Measurements from ENCODE around the gene NSD1.

NSD1 gene, protein sequence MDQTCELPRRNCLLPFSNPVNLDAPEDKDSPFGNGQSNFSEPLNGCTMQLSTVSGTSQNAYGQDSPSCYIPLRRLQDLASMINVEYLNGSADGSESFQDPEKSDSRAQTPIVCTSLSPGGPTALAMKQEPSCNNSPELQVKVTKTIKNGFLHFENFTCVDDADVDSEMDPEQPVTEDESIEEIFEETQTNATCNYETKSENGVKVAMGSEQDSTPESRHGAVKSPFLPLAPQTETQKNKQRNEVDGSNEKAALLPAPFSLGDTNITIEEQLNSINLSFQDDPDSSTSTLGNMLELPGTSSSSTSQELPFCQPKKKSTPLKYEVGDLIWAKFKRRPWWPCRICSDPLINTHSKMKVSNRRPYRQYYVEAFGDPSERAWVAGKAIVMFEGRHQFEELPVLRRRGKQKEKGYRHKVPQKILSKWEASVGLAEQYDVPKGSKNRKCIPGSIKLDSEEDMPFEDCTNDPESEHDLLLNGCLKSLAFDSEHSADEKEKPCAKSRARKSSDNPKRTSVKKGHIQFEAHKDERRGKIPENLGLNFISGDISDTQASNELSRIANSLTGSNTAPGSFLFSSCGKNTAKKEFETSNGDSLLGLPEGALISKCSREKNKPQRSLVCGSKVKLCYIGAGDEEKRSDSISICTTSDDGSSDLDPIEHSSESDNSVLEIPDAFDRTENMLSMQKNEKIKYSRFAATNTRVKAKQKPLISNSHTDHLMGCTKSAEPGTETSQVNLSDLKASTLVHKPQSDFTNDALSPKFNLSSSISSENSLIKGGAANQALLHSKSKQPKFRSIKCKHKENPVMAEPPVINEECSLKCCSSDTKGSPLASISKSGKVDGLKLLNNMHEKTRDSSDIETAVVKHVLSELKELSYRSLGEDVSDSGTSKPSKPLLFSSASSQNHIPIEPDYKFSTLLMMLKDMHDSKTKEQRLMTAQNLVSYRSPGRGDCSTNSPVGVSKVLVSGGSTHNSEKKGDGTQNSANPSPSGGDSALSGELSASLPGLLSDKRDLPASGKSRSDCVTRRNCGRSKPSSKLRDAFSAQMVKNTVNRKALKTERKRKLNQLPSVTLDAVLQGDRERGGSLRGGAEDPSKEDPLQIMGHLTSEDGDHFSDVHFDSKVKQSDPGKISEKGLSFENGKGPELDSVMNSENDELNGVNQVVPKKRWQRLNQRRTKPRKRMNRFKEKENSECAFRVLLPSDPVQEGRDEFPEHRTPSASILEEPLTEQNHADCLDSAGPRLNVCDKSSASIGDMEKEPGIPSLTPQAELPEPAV (N-terminal part only)

DNA sequence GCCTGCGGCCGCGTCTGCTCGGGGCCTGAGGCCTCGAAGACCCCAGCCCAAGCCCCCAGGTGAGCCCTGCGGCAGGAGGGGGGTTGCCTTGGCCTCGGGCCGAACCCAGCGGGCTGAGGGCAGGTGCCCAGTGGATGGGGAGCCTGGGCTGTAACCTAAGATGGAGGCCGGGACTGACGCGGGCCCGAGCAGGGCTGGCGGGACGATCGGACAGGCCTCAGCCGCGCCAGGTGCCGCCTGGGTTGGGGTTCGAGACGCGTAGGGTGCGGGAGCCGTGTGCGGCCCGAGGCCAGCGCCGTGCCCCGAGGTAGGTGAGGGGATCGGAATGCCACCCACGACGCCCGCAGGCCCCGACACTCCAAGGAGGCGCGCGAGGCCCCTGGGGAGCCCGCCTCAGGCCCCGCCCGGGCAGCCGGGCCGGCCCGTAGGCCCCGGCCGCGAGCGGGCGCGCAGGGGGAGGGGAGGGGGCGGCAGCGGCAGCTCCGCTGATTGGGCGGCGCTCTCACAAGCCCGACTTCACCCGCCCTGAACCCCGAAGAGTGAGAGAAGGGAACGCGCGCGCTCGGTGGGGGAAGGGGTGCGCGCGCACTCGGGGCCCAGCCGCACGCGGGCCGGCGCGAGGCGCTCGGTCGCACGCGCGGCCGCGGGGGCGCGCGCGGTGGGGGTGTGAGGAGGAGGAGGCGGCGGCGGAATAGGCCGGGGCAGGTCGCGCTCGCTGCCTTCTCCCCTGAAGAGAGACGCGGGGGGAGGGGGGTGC, at the start of gene NSD1:
TSS of gene NSD1 (plus strand) at position 678 of the 757 bp plus-strand sequence. CDS start 1,331 bp downstream, outside the sequence.
- in situ Hi-C loops (cut with HindIII; ENCODE audit: low sequenced_read_pairs) = no loop called here

DNA sequence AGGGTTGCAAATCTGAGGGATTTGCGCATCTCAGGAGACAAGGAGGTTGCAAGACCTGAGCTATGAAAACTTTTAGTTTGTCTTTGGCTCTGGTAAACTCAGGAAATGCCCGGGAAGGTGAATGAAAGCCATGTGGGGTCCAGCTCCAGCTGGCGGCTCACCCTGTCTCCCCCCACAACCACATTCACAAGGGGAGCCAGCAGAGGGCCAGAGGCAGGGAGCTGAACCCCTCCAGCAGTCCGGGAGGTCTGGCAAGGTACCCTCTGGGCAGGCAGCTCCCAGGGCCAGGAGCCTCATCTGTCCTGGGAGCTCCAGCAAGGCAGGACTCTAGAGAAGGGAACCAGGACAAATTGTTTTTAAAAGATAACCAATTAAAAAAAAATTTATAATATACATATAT, 49.4 kb upstream of the NSD1 start:
- in situ Hi-C loops (cut with HindIII; ENCODE audit: low sequenced_read_pairs) = no loop called here

DNA sequence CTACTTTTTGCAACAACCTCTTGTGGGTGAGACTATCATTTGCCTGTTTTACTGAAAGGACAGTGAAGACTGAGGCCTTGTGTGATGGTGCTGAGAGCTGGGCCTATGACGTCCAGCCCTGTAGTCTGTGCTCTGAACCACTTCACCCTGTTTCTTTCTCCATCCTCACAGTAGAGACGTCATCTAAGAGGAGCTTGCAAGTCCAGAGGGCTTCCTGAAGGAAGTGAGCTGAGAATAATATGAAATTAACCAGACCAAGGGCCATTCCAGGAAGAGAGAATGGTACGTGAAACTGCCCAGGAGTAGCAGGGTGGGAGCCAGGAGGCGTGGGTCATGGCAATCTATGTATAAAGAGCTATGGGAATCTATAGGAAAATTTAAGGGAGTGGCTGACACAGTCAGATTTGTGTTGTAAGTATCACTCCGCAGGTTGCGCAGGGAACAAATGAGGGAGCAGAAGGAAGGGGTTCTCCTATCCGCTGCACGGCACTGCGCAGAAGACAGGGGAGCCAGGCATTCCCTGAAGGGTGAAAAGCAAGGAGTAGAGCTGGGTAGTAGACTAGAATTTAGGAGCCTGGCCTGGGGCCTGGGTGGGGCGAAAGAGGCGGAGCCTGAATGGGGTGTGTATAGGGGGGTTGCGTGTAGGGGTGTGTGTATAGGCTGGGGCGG, 47.5 kb upstream of the NSD1 start:
- in situ Hi-C loops (cut with HindIII; ENCODE audit: low sequenced_read_pairs) = no loop called here

DNA sequence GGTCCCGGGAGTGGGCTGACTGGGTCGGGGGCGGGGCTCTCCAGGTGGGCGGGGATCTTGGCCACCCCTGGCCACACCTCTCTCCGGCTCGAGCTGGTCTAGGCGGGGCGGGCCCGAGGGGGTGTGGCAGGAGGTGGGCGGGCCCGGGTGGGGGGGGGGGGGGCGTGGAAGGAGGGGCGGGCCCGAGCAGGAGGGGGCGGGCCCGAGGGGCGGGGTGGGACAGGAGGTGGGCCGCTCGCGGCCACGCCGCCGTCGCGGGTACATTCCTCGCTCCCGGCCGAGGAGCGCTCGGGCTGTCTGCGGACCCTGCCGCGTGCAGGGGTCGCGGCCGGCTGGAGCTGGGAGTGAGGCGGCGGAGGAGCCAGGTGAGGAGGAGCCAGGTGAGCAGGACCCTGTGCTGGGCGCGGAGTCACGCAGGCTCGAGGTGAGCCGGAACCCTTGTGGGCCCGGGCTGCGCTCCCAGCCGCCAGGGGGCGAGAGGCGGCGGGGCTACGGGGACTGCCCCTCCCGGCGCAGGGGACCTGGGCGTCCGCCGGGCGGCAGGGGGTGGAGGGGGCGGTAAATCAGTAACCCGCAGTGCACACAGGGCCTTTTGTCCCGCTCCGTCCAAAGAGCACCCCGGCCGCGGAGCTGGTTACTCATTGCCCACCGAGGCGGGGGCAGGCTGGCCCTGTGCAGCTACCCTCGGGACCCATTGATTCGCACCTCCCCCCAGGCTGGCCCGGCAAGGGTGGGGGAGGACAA, 46.7 kb upstream of the NSD1 start, which contains the start of gene FGFR4:
TSS of gene FGFR4 (plus strand) at position 262 of the 744 bp plus-strand sequence. CDS start 2,688 bp downstream, outside the sequence.
- in situ Hi-C loops (cut with HindIII; ENCODE audit: low sequenced_read_pairs) = no loop called here

DNA sequence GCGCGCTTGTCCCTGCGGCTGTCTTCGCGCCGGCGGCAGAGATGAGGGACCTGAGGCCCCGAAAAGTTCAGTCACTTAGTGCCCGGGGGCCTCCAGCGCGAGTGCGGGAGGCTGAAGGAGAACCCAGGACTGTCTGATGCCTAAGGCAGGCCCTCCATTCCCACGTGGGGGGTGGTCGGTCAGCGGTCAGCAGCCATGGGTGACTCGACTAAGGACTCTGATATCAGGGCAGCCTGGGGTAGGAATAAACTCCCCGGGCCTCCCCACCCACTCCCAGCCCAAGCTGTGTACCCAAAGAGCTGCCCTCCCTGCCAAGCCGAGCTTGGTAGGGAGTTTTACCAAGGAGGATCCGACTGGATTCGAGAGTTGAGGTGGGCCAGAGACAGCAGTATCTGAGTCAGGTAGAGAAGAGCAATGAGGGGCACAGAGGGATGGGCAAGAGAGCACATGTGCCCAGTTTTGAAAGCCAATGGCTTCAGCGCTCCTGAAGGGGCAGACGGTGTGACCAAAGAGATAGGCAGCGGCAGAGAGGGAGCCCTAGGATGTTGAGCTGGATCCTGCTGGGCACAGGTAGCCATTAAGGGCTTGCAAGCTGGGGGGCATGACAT, 46.1 kb upstream of the NSD1 start:
- in situ Hi-C loops (cut with HindIII; ENCODE audit: low sequenced_read_pairs) = no loop called here

DNA sequence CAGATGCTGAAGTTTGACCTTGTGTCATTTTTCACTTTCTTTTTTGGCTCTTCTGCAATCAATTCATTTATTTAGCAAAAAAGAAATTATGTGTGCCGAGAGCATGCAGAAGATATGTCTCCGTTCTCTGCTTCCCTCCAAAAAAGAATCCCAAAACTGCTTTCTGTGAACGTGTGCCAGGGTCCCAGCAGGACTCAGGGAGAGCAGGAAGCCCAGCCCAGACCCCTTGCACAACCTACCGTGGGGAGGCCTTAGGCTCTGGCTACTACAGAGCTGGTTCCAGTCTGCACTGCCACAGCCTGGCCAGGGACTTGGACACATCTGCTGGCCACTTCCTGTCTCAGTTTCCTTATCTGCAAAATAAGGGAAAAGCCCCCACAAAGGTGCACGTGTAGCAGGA, 44.4 kb upstream of the NSD1 start:
- in situ Hi-C loops (cut with HindIII; ENCODE audit: low sequenced_read_pairs) = no loop called here

DNA sequence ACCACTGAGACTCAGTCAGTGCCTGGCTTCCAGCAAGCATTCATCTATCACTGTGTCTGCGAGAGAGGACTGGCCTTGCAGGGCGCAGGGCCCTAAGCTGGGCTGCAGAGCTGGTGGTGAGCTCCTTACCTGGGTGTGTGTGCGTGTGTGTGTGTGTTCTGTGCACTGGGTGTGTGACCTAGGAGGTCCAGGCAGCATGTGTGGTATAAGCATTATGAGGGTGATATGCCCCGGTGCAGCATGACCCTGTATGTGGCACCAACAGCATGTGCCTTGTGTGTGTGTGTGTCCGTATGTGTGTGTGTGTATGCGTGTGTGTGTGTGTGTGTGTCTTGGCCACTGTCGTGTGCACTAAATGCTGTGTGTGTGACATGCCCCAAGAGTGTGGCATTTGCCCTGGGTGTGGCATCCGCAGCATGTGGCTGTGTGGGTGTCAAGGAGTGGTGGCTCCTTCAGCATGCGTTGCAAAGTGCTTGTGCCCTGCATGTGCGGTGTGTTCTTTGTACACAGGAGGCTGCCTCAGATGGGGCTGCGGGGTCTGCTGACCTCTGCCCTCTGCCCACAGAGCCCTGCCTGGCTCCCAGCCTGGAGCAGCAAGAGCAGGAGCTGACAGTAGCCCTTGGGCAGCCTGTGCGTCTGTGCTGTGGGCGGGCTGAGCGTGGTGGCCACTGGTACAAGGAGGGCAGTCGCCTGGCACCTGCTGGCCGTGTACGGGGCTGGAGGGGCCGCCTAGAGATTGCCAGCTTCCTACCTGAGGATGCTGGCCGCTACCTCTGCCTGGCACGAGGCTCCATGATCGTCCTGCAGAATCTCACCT, 43.5 kb upstream of the NSD1 start:
- in situ Hi-C loops (cut with HindIII; ENCODE audit: low sequenced_read_pairs) = no loop called here

DNA sequence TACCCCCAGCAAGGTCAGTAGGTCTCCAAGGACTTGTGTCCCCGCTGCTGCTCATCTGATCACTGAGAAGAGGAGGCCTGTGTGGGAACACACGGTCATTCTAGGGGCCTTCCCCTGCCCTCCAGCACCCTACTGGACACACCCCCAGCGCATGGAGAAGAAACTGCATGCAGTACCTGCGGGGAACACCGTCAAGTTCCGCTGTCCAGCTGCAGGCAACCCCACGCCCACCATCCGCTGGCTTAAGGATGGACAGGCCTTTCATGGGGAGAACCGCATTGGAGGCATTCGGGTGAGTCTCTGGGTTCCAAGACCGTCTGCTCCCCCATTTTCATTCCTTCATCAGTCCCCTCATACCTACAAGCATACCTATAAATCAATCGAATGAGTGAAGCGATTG, 42.8 kb upstream of the NSD1 start:
- in situ Hi-C loops (cut with HindIII; ENCODE audit: low sequenced_read_pairs) = no loop called here

DNA sequence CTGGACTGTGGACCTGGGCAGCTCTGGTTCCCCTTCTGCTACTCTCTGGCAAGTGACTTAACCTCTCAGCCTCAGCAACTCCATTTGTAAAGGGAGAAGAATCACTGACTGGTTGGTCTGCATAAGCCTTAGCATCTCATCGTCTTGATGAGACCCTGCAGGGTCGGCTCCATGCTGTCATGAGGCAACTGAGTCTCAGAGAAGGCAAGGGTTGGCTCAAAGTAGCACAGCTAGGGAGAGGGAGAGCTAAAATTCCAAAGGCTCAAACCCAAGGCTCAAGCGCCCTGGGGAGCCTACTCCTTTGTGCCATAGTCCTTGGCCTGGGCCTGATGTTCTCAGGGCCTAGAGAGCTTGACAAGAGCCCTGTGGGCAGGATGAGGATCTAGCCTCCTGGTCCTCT, 42.3 kb upstream of the NSD1 start:
- in situ Hi-C loops (cut with HindIII; ENCODE audit: low sequenced_read_pairs) = no loop called here

DNA sequence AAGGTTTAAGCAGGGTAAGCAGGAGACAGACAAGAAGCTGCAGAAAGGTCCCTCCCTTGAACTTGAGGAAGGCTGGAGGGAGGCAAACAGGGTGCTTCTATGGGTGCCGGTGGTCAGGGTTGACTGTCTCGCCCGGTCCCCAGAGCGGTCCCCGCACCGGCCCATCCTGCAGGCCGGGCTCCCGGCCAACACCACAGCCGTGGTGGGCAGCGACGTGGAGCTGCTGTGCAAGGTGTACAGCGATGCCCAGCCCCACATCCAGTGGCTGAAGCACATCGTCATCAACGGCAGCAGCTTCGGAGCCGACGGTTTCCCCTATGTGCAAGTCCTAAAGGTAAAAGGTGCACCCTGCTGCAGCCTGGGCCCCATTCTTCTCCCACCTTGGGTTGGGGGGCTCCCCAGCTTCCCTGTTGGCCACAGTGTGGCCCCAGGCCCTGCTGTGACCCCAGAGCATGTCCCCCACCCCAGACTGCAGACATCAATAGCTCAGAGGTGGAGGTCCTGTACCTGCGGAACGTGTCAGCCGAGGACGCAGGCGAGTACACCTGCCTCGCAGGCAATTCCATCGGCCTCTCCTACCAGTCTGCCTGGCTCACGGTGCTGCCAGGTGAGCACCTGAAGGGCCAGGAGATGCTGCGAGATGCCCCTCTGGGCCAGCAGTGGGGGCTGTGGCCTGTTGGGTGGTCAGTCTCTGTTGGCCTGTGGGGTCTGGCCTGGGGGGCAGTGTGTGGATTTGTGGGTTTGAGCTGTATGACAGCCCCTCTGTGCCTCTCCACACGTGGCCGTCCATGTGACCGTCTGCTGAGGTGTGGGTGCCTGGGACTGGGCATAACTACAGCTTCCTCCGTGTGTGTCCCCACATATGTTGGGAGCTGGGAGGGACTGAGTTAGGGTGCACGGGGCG, 41.1 kb upstream of the NSD1 start:
- in situ Hi-C loops (cut with HindIII; ENCODE audit: low sequenced_read_pairs) = no loop called here

DNA sequence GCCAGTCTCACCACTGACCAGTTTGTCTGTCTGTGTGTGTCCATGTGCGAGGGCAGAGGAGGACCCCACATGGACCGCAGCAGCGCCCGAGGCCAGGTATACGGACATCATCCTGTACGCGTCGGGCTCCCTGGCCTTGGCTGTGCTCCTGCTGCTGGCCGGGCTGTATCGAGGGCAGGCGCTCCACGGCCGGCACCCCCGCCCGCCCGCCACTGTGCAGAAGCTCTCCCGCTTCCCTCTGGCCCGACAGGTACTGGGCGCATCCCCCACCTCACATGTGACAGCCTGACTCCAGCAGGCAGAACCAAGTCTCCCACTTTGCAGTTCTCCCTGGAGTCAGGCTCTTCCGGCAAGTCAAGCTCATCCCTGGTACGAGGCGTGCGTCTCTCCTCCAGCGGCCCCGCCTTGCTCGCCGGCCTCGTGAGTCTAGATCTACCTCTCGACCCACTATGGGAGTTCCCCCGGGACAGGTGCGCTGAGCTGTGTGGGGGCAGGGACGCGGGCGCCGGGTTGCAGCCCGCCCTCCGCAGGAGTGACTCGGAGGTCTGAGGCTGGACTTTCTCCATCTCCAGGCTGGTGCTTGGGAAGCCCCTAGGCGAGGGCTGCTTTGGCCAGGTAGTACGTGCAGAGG, 40.4 kb upstream of the NSD1 start:
- in situ Hi-C loops (cut with HindIII; ENCODE audit: low sequenced_read_pairs) = no loop called here

DNA sequence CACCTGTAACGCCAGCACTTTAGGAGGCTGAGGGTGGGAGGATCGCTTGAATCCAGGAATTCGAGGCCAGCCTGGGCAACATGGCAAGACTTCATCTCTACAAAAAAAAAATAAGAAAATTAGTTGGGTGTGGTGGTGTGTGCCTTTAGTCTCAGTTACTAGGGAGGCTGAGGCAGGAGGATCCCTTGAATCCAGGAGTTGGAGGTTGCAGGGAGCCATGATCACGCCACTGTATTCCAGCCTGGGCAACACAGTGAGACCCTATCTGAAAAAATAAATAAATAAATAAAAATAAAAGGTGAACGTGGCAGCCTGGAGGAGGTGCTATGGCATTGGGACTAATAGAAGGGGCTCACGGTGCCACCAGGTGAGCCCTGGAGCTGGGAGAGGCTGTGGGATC, 39.8 kb upstream of the NSD1 start:
- in situ Hi-C loops (cut with HindIII; ENCODE audit: low sequenced_read_pairs) = no loop called here

DNA sequence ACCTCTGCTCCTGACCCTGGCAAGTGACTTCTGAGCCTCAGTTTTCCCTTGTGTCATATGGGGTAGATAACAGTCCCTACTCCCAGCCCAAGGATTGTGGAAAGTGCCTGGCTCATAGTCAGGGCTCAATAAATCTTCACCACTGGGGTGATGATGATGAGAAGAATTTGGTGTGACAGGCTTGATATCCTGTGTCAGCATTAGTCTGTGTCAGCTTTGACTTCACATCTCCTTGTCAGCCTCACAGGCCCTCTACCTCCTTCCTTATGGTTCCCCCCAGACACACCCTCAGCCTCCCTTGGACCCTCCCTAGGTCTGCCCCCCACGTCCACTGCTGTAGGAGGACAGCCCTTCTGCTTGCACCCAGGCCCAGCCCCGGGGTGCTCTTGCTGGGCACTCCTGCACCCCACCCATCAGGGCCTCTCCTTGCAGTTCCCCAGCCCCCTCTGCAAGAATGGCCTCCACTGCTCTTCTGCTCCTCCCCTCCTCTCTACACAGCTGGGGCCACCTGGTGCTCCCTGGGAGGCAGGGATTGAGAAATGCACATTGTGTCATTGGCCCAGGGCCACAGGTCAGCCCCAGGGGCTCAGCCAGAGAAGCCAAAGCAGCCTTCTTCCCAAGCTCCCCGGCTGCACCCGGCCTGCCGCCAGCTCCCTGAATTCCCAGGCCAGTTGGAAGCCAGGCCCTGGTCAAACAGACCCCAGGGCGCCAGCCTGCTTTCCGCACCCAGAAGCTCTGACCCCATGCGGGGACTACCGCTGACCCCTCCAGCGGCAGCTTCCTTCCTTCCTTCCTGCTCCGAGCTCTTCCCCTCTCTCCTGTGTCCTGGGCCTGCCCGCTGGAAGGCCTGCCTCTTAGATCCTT, 39.1 kb upstream of the NSD1 start:
- in situ Hi-C loops (cut with HindIII; ENCODE audit: low sequenced_read_pairs) = no loop called here

DNA sequence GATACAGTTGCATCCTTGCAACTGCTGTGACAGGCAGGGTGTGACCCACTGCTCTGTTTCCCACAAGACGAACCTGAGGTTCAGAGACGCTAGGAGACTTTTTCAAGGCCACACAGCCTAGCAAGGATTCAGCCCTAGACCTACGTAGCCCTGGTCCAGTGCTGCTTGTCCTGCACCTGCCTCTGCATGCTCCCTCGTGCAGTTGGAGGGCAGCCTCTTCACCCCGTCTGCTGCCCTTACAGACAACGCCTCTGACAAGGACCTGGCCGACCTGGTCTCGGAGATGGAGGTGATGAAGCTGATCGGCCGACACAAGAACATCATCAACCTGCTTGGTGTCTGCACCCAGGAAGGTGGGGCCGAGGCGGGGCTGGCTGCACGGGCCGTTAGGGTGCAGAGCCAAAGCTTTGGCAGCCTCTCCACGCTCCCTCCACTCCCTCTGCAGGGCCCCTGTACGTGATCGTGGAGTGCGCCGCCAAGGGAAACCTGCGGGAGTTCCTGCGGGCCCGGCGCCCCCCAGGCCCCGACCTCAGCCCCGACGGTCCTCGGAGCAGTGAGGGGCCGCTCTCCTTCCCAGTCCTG, 38.4 kb upstream of the NSD1 start:
- in situ Hi-C loops (cut with HindIII; ENCODE audit: low sequenced_read_pairs) = no loop called here
